Retinal pigment epithelial cell (primary cell): ENCODE data around the gene PRDM1.

ENCODE experiments used
- DNase-seq: peaks from one replicate; pipeline ENCODE4 v3.0.0-alpha.2; 2010; ENCODE audit warnings: low read depth
- H3K4me3 ChIP-seq: 2 replicates; pipeline ENCODE4 v1.5.1; 2011; ENCODE audit warnings: mild to moderate bottlenecking, low read length, control low read depth, moderate library complexity
- TF ChIP-seq, protein P1 (sequence below): conservative IDR thresholded peaks from 2 replicates; pipeline ENCODE4 v1.5.1; 2011; ENCODE audit warnings: low read depth, low read length, control low read depth, inconsistent platforms

Gene PRDM1

DNA sequence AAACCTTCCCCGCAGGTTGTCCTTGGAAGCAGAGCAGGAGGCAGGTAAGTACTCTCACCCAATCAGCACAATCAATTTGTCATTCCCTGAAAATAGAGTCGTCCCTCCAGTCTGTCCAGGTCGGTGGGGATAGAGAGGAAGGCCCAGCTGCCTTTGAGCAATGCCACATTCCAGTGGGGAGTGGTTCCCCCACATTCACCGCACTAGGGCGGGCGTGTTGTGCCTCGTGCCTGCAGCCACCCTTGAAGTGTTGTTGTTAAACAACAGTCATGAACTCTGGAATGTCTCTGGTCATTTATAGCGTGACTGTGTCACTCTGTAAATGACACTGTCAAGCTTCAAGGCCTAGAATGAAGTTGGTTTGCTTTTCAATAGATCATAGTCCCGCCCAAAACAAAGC is 33.4 kb downstream of the PRDM1 start:
- H3K4me3 ChIP-seq = no peak overlapping the region
- DNase-seq = no peak
- TF ChIP-seq, protein P1, sequence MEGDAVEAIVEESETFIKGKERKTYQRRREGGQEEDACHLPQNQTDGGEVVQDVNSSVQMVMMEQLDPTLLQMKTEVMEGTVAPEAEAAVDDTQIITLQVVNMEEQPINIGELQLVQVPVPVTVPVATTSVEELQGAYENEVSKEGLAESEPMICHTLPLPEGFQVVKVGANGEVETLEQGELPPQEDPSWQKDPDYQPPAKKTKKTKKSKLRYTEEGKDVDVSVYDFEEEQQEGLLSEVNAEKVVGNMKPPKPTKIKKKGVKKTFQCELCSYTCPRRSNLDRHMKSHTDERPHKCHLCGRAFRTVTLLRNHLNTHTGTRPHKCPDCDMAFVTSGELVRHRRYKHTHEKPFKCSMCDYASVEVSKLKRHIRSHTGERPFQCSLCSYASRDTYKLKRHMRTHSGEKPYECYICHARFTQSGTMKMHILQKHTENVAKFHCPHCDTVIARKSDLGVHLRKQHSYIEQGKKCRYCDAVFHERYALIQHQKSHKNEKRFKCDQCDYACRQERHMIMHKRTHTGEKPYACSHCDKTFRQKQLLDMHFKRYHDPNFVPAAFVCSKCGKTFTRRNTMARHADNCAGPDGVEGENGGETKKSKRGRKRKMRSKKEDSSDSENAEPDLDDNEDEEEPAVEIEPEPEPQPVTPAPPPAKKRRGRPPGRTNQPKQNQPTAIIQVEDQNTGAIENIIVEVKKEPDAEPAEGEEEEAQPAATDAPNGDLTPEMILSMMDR = no peak

DNA sequence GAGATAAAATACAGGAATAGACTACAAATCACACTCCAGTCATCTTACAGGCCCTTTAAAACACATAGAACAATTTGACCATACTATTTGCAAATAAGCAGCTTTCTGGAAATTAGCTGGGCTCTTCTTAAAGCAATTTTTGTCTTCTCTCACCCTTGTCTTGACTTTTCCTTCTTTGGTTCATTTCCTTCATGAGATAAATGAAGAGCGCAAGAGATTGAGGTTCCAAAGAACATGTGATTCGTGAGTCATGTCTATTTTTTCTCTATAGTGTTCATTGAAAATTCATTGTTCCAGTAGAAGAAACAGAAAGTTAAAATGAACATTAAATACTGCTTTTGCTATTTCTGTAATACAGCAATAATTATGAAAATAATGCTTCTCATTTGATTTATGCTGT is 33.9 kb downstream of the PRDM1 start:
- no peak for DNase-seq
- TF ChIP-seq, protein P1 = no peak
- no peak overlapping the region for H3K4me3 ChIP-seq

DNA sequence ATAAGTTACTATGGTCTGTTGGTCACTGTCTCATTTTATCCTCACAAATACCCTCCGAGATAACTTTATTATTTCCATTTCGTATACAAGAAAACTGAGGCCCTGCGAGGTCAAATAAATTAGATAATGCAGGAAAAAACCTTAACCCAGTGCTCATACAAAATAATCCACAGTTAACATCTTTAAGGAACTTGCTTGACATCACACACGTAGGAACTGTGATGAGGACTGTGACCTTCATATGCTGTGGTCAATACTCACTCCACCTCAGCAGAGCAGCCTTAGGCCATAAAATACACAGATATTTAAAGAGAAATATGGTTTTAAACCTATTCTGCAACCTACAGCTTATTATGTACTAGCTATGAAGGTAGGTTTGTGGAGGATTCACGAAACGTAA is 34.3 kb downstream of the PRDM1 start:
- no peak overlapping the region for H3K4me3 ChIP-seq
- TF ChIP-seq, protein P1 = no peak
- no peak for DNase-seq

DNA sequence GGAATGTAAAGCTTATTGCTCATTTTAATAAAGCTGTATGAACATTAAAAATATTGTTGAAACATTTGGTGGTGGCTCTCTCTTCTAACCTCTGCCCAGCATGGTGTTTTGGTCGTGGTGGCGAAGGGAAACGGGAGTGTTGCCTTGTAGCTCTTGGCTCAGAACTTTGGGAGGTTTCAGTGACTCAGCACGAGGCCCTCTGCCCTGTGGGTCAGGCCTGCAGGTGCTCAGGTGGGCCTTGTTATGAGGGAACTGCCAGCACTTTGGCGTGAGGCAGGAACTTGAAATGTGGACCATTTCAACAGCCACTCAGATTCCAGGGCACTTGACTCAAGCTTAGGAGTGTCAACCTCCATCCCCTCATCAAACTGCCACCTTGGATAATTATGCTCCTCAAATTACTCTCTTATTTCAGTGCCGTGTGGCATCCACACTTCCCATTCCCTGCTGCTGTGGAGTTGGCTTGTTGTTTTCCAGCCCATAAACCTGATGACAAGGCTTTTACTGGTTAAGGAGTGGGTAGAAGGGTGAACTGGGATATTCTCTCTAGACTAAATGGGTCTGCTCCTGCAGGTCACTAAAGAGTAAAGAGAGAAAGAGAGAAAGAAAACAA is 36.3 kb downstream of the PRDM1 start:
- TF ChIP-seq, protein P1 = no peak
- DNase-seq = no peak
- H3K4me3 ChIP-seq = no peak overlapping the region

- H3K4me3 ChIP-seq = no peak overlapping the region
- TF ChIP-seq, protein P1 = no peak
- no peak for DNase-seq
These were observed 37.0 kb downstream of the PRDM1 start for GRCh38 chr6:106122938-106123656.

- no peak for DNase-seq
- no peak overlapping the region for H3K4me3 ChIP-seq
- TF ChIP-seq, protein P1 = no peak
These were observed 37.9 kb downstream of the PRDM1 start for GRCh38 chr6:106124015-106124414.
